ENCODE measurements around the gene PQBP1. TPM values are rescaled to one million over a fixed set of nuclear protein-coding genes. Genes with fewer than 3 reads are reported as not detected.

Gene PQBP1
- total RNA-seq, 2 experiments from 2014 or later = 69.4 to 77.6 TPM

Other genes with a start within 250 kb of the PQBP1 start
- gene WAS, start 214.1 kb upstream of the PQBP1 start, total RNA-seq = 100 to 1,000 TPM; 165 to 177 TPM
- gene SUV39H1, start 201.2 kb upstream of the PQBP1 start, total RNA-seq = 10 to 100 TPM; 33.4 to 33.6 TPM
- not detected for gene GLOD5, start 136.2 kb upstream of the PQBP1 start, total RNA-seq
- not detected for gene GATA1, start 111.3 kb upstream of the PQBP1 start, total RNA-seq
- 100 to 1,000 TPM in 1 of 2 experiments, 10 to 100 TPM in 1; 94.3 to 102 TPM for gene HDAC6, start 95.9 kb upstream of the PQBP1 start, total RNA-seq
- not detected for gene ERAS, start 71.4 kb upstream of the PQBP1 start, total RNA-seq
- gene PCSK1N, start 62.3 kb upstream of the PQBP1 start, total RNA-seq = under 1 TPM; 0.33 to 0.40 TPM
- gene TIMM17B, start 162 bp upstream of the PQBP1 start, total RNA-seq = 10 to 100 TPM; 39.9 to 45.8 TPM
- gene SLC35A2, start 13.7 kb downstream of the PQBP1 start, total RNA-seq = 10 to 100 TPM; 14.0 to 16.8 TPM
- gene PIM2, start 21.1 kb downstream of the PQBP1 start, total RNA-seq = 100 to 1,000 TPM; 152 to 154 TPM
- gene OTUD5, start 59.7 kb downstream of the PQBP1 start, total RNA-seq = 10 to 100 TPM; 49.0 to 54.1 TPM
- 1 to 10 TPM; 2.9 to 3.6 TPM for gene KCND1, start 73.9 kb downstream of the PQBP1 start, total RNA-seq
- gene GRIPAP1, start 104.3 kb downstream of the PQBP1 start, total RNA-seq = 10 to 100 TPM; 73.2 to 91.2 TPM
- 10 to 100 TPM; 25.7 to 26.8 TPM for gene TFE3, start 145.4 kb downstream of the PQBP1 start, total RNA-seq
- 1 to 10 TPM; 5.5 to 5.9 TPM for gene CCDC120, start 161.1 kb downstream of the PQBP1 start, total RNA-seq
- gene PRAF2, start 176.1 kb downstream of the PQBP1 start, total RNA-seq = 10 to 100 TPM; 24.7 to 27.1 TPM
- gene WDR45, start 182.0 kb downstream of the PQBP1 start, total RNA-seq = 10 to 100 TPM; 44.0 to 48.6 TPM
- gene GPKOW, start 225.8 kb downstream of the PQBP1 start, total RNA-seq = 10 to 100 TPM; 29.2 to 33.2 TPM